Cardiac muscle cell (in vitro differentiated cells and primary cell): Measurements from ENCODE around the gene KCNIP4. TPM values are rescaled to one million over a fixed set of nuclear protein-coding genes. Genes with fewer than 3 reads are reported as not detected.

ENCODE experiments used
- DNase-seq, 2 donors: peaks; one replicate each; pipeline versions ENCODE4 v3.0.0 to v3.0.0-alpha.2; 2010 to 2017; ENCODE audit warnings: low read depth in 1 of 2, low spot score in 1 of 2
- H3K27ac ChIP-seq: fragments of 200-600 bp; sonication (generic); 2 replicates; pipeline ENCODE4 v1.5.1; 2016
- H3K27me3 ChIP-seq: fragments of 200-600 bp; sonication (generic); 2 replicates; pipeline ENCODE4 v1.6.0; 2016; ENCODE audit warnings: control low read depth
- H3K36me3 ChIP-seq: fragments of 200-600 bp; sonication (generic); 2 replicates; pipeline ENCODE4 v1.5.1; 2016; ENCODE audit warnings: control low read depth
- H3K4me1 ChIP-seq: fragments of 200-600 bp; sonication (generic); 2 replicates; pipeline ENCODE4 v1.8.1; 2017; ENCODE audit warnings: low read depth, mild to moderate bottlenecking, mixed run types
- H3K4me3 ChIP-seq: fragments of 200-600 bp; sonication (generic); 2 replicates; pipeline ENCODE4 v1.5.1; 2016; ENCODE audit warnings: mild to moderate bottlenecking
- H3K9me3 ChIP-seq: fragments of 200-600 bp; sonication (generic); 2 replicates; pipeline ENCODE4 v1.5.1; 2017; ENCODE audit warnings: low read depth, mild to moderate bottlenecking, control low read depth
- CTCF ChIP-seq: IDR thresholded peaks from 2 replicates; pipeline ENCODE4 v1.5.1; 2012; ENCODE audit warnings: low read depth, mild to moderate bottlenecking, low read length
- polyA plus RNA-seq: library from polyadenylated mRNA; unstranded; fragments of >200 nt; fragmentation: Nextera tagmentation; extraction: Ambion mirVana; gene quantifications from 2 replicates; pipeline ENCODE4 v1.2.1, GENCODE V29; 2016
- total RNA-seq: library from RNA; depleted of rRNA; stranded (reverse); fragments of >200 nt; gene quantifications from 2 replicates; pipeline ENCODE4 v1.2.3, GENCODE V29; 2016

Gene KCNIP4
- total and polyA plus RNA-seq, 2 experiments from 2014 or later: 14.5 to 15.9 TPM

DNA sequence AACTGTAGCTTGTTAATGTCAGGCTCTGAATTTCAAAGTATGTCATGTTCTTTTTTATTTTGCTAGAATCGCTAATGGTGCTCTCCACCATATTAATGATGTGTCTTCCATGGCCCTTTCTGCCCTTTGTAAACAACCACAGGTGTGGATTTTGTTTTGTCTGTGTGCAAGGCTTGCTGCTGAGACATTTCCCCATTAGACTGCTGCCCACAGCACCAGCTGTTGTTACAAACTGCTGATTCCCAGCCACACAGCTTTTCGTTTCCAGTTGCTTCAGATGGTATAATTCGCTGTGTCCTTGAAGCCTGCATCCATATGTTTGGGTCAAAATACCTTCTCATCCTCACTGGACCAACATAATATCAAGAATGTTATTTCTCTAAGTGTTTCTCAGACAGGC is 32.8 kb downstream of the KCNIP4 start:
- Histone ChIP-seq H3K27me3 (no peaks in the 10 kb centered on the region), H3K27ac (no peak overlapping the region), H3K9me3 (no peaks in the 10 kb centered on the region), H3K4me1 (no peaks in the 10 kb centered on the region), H3K36me3 (no peaks in the 10 kb centered on the region), H3K4me3 (no peak overlapping the region)
- no peak for DNase-seq
- TF ChIP-seq CTCF: no peak

DNA sequence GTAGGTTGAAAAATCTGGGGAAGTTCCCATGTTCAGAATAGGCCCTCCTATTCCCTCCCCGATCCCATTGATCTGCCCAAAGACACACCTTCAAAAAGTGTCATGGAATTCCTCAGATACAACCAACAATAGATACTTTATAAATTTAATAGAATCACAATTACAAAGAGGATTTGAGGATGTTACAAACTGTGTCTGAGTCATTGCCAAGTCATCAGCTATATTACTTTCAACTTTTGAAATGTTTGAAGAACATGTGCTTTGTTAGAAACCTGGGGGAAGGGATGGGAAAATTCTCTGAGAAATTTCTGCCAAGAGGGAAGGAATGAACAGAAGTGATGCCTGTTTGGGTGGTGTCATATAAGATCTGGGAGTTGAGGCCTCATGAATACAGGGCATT is 46.7 kb downstream of the KCNIP4 start:
- H3K27ac ChIP-seq: no peak overlapping the region
- DNase-seq: no peak
- no peaks in the 10 kb centered on the region for H3K9me3 ChIP-seq
- H3K36me3 ChIP-seq: no peaks in the 10 kb centered on the region
- no peak for TF ChIP-seq CTCF
- H3K4me1 ChIP-seq: no peaks in the 10 kb centered on the region
- H3K27me3 ChIP-seq: no peaks in the 10 kb centered on the region
- H3K4me3 ChIP-seq: no peak overlapping the region

- no peaks in the 10 kb centered on the region for H3K4me1 ChIP-seq
- TF ChIP-seq CTCF: no peak
- H3K27me3 ChIP-seq: no peaks in the 10 kb centered on the region
- H3K27ac ChIP-seq: no peak overlapping the region
- DNase-seq: no peak
- no peaks in the 10 kb centered on the region for H3K36me3 ChIP-seq
- no peaks in the 10 kb centered on the region for H3K9me3 ChIP-seq
- H3K4me3 ChIP-seq: no peak overlapping the region
These were observed 47.3 kb downstream of the KCNIP4 start for GRCh38 chr4:21901281-21901680.

- no peak for DNase-seq
- no peaks in the 10 kb centered on the region for H3K36me3 ChIP-seq
- H3K27me3 ChIP-seq: no peaks in the 10 kb centered on the region
- no peak for TF ChIP-seq CTCF
- H3K4me3 ChIP-seq: no peak overlapping the region
- H3K27ac ChIP-seq: no peak overlapping the region
- H3K9me3 ChIP-seq: no peaks in the 10 kb centered on the region
- no peaks in the 10 kb centered on the region for H3K4me1 ChIP-seq
These were observed 48.4 kb downstream of the KCNIP4 start for GRCh38 chr4:21900211-21900610.

DNA sequence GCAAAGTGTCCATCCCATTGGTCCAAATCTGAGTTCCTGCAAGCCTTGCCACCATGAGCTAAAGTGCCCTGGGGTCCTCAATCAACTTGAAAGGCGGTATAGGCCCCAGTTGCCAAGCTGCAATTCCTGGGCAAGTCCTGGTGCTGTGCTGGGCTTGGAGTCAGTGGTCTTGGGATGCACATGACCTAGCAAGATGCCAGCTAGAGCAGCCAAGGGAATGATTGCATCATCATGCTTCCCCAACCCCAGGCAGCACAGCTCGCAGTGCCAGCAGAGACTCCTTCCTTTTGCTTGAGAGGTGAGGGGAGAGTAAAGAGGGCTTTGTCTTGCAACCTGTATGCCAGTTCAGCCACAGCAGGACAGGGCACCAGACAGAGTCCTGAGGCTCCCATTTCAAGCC is 50.5 kb downstream of the KCNIP4 start:
- DNase-seq: no peak
- H3K4me3 ChIP-seq: no peak overlapping the region
- no peaks in the 10 kb centered on the region for H3K9me3 ChIP-seq
- no peaks in the 10 kb centered on the region for H3K27me3 ChIP-seq
- no peaks in the 10 kb centered on the region for H3K4me1 ChIP-seq
- H3K27ac ChIP-seq: no peak overlapping the region
- no peaks in the 10 kb centered on the region for H3K36me3 ChIP-seq
- TF ChIP-seq CTCF: no peak

GRCh38 chr4:21896767-21897166 is 51.8 kb downstream of the KCNIP4 start:
- Histone ChIP-seq H3K9me3 (no peaks in the 10 kb centered on the region), H3K27me3 (no peaks in the 10 kb centered on the region), H3K4me1 (no peaks in the 10 kb centered on the region), H3K36me3 (no peaks in the 10 kb centered on the region), H3K27ac (no peak overlapping the region), H3K4me3 (no peak overlapping the region)
- no peak for TF ChIP-seq CTCF
- DNase-seq: no peak
